Left renal pelvis (tissue), 4 donors: ENCODE data around the gene CAPN8. TPM values are rescaled to one million over a fixed set of nuclear protein-coding genes. Genes with fewer than 3 reads are reported as not detected.

Experiments used
- DNase-seq, 4 donors: peaks; one replicate each; pipeline ENCODE4 v3.0.0-alpha.2; 2013; ENCODE audit warnings: low read depth in 4 of 4, low spot score in 3 of 4
- polyA plus RNA-seq, 4 donors: library from polyadenylated mRNA; unstranded; fragments of 120-200 nt; gene quantifications; one replicate each; pipeline ENCODE4 v1.2.1, GENCODE V29; 2013; ENCODE audit not compliant: insufficient read length in 4 of 4

CAPN8 gene
- polyA plus RNA-seq, 4 donors: 0.20 to 4.0 (median 2.0) TPM

GRCh38 chr1:223657978-223658377, 7.5 kb downstream of the CAPN8 start:
- DNase-seq: no peak

DNA sequence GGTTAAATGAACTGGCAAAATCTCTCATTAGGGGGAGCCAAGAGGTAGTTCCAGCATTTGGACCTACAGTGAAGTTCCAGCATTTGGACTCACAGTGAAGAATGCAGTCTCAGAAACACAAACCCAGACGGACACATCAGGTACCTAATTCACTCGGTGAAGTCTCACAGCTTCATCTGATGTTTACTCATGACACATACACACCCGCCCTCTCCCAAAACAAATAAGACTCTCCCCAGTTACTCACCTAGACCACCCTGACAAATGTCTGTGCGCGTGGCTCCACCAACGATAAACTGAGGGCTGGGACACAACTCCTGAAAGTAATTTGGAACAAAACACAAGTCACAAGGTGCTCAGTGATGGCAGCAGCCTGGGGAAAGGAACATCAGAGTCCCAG, 11.4 kb downstream of the CAPN8 start:
- no peak for DNase-seq

DNA sequence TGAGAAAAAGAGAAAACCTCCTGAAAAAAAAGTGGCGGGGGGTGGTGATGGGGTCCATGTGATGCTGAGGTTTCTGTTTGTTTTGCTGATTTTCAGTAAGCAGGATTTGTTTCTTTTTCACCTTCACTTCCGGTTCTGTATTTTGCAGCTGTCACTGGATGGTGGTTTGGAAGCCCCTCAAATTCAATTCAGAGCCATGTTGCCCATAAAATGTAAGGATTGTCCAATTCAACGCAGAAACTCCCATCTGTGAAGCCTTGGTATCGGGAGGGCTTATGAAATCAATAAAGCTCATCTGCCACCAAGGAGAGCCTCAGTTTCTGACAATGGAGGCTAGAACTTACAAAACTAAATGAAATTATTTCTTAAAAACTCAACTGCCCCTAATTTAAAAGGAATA, 12.1 kb downstream of the CAPN8 start:
- DNase-seq: no peak

GRCh38 chr1:223653015-223653414, 12.5 kb downstream of the CAPN8 start:
- no peak for DNase-seq

DNA sequence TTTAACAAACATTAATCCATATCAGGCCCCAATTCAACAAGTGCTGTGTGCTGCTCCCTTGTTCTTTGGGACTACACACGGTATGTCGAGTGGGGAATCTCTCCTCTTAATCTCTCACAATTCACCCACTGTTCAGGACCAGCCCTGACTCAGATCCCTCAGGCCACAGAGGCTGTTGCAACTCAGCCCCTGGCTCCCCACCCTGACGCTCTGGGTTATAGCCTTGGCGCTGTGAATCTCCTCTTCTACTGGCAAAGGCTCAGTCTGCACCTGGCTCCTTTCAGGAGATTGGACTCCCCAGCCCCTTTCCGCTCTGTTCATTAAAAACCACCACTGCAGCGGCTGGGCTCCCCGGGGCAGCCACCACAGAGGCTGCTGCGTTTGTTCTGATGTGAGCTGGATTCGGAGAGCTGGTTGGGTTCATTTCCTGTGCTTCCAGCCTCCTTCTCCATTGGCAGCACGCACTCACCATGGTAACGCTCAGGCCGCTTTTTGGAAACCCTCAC, 13.0 kb downstream of the CAPN8 start:
- DNase-seq: no peak

- DNase-seq: no peak
Observed at GRCh38 chr1:223651291-223651991, 14.1 kb downstream of the CAPN8 start.

DNA sequence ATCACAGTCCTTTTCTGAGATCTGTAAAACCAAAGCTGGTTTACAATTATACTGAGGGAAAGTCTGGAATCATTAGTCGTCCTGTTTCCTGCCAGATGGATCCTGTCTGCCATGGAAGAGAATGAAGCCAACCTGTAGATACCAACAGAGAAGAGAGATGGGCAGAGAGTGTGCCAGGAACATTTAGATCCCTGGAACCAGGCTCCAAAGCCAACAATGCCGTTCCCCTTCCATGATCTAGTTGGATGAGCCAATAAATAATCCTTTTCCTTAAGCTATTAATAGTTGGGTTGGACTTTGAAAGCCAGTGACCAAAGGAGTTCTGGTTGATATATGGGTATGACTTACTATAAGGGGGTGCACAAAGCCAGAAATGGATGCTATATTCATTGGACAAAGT, 15.0 kb downstream of the CAPN8 start:
- no peak for DNase-seq

DNA sequence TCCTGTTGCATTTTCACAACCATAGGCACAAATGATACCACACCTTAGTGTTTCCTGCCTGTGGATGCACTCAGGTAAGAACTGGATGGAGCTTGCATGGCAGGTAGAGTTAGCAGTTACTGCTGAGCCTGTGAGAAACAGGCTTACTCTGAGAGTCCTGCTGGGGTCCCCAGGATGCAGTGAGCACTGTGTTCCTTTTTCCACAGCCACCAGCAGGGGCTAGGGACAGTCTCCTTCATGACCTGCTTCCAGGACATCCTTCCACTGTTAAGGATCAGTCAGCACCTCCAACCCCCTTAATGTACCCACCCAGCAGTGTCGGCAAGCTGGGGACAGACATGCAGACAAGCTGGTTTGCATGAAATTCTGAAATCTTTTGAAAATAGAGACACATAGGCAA, 16.3 kb downstream of the CAPN8 start:
- no peak for DNase-seq

- DNase-seq: no peak
Observed at GRCh38 chr1:223647249-223647648, 18.3 kb downstream of the CAPN8 start.

DNA sequence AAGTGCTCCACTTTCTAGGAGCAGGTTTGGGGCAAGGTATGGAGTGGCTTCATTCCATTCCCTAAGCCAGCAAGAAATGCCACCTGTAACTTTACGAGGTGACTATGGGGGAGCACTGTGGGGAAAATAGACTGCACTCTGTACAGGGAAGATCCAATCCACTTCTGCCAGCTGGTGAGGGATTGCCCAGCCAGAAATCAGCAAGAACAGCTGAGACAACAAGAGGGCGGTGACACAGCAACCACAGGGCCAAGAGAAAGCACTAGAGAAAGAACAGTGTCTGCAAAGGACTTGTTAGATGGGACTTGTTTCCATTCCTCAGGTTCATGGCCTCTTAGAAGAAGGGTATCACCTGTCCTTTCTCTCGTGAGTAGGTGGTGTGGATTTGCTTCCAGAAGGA, 19.6 kb downstream of the CAPN8 start:
- no peak for DNase-seq

GRCh38 chr1:223642237-223642636, 23.3 kb downstream of the CAPN8 start:
- no peak for DNase-seq

DNA sequence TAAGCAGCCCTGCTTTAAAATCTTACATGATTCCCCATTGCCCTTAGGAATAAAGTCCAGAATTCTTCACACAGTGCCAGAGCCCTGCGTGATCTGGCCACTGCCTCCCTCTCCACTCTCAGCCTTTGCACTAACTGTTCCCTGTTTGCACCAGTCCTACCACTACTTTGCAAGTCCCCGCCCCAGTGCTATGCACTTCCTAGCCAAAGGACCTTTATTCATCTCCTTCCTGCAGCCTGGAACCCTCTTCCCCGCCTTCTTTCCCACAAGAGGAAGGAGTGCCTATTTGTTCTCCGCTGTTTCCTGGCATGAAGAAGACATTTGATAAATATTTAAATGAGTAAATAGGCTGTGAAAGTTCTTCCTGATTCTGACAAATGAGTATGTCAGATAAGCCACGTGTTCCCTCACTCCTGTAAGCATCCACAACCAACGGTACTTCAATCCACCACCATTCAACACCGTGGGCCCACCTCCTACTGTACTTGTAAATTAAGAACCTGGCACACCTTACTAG, 23.9 kb downstream of the CAPN8 start:
- no peak for DNase-seq

GRCh38 chr1:223639331-223639749, 26.2 kb downstream of the CAPN8 start:
- DNase-seq: no peak

DNA sequence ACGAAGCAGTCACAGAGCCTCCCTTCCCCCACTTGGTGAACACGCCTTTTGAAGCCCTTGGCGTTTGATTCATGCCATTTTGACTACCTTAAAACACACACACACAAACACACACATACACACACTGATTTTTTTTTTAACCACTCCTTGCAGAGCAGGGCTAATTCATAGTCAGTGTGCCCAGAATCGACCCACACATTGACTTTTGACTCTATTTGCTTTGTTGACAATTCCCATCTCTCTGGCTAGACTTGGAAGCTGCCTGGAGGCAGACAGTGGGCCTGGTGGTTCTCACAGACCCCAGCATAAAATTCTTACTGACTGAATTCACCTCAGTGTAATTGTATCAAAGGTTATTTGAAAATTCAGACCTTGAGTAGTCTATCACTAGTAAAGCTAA, 30.3 kb downstream of the CAPN8 start:
- DNase-seq: no peak

- DNase-seq: no peak
Observed at GRCh38 chr1:223634423-223634822, 31.1 kb downstream of the CAPN8 start.

DNA sequence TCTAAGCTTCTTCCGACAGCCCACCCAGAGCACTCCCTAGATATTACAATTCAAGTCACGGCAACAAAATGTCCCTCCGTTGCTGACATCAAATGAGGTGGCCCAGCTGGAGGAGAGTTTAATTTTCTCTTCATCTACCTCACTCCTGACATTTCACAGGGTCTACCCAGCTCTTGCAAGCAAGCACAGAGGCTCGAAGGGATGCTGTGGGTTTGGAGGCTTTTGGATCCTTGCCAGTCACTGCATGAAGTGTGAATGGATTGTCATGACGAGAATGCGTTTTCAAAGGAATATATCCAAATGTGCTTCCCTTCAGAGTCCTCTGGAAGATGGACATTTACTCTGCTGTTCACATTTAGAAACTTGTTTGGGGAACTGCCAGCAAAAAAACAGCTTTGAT, 33.5 kb downstream of the CAPN8 start:
- DNase-seq: no peak

DNA sequence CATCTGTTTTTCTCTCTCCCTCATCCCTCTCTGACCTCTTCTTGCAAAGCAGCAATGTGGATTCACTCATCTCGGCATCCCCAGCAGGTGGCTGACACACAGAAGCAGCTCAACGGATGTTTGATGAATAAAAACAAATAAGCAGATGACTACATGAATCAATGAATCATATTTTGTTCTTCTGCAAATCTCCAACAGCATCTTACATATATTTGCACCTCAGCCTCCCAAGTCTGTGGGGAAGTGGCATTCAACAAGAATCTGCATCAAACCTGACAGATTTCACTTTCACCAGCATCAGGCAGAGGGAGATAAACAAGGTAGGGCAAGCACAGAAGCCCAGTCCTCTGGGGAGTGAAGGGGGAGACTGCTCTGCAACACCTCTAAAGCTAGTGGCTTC, 34.0 kb downstream of the CAPN8 start:
- DNase-seq: no peak

GRCh38 chr1:223629126-223629457, 36.4 kb downstream of the CAPN8 start:
- no peak for DNase-seq

GRCh38 chr1:223628233-223629125, 37.0 kb downstream of the CAPN8 start:
- DNase-seq: no peak

DNA sequence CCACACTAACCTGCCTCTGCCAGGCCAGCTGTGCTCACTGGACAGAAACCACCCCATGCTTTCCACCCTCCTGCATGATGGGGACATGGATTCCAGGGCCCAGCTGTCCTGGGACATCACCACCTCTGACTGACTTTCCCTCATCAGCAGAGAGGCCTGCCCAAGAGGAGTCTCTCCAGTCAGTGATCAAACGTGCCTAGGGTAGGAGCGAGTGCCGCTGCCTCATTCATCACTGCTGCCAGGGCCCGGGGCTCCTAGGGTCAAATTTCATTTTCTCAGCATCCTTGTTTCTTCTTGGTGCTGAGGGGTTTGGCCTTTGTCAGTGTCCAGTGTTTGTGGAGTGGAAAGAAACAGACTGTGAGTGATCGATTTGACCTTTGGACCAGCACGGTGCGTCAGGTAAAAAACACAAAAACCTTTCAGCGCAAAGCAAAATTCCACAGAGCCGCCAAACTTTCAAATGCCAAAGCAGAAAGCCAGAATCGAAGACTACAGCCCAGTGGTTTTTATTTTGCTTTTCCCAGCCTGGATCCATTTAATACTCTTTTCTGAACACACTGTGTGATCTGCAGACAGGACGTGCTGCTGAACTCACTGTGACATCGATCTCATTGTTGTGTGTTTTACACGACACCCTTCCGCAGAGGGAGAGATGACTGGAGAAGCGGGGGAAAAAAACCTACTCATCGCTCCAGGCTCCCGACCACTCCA, 43.2 kb downstream of the CAPN8 start:
- DNase-seq: peak in 1 of 4 donors; percentile 48

- no peak for DNase-seq
Observed at GRCh38 chr1:223621312-223621734, 44.2 kb downstream of the CAPN8 start.
